ENCODE results near the gene ABCA12. TPM values are rescaled to one million over a fixed set of nuclear protein-coding genes. Genes with fewer than 3 reads are reported as not detected.

ABCA12 gene
- total and polyA plus RNA-seq, 2 of the 13 experiments (the other 11 are each of a cell fraction or from before 2014, with no cell fraction given) = 0.02 to 0.07 TPM

DNA sequence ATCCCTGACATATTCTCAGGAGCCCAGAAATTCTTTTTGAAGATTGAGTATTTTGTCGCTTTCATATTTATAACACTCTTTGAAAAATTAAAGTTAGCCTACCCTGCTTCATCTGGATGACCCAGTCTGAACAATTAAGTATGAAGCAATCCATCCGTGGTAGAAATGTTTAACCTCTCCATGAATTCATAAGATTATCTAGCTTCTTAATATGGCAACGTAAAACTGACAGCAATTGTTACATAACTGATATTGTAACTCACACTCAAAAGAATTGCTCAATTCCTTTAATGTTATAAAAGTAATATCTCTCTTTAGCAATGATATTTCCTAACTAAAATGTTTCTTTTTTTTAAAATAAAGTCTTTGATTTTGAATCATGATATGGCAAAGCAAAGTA is 7.2 kb upstream of the ABCA12 start:
- no peaks in the 10 kb centered on the region; a peak in 1 of 5 replicates for H3K27me3 ChIP-seq (ENCODE audit: control insufficient read depth in 1 of 2, insufficient read depth in 2 of 2, low read length in 2 of 2)
- H4K20me1 ChIP-seq (ENCODE audit: insufficient read depth, low read length) = no peaks in the 10 kb centered on the region
- in situ Hi-C loops (cut with HindIII; ENCODE audit: extremely low pct_ligation_motif_present, low pct_unique_long_range_greater_than_20kb) = no loop called here
- intact Hi-C loops (cut with micrococcal nuclease; ENCODE audit: unreplicated experiment) = no loop called here
- TF ChIP-seq, protein P1, sequence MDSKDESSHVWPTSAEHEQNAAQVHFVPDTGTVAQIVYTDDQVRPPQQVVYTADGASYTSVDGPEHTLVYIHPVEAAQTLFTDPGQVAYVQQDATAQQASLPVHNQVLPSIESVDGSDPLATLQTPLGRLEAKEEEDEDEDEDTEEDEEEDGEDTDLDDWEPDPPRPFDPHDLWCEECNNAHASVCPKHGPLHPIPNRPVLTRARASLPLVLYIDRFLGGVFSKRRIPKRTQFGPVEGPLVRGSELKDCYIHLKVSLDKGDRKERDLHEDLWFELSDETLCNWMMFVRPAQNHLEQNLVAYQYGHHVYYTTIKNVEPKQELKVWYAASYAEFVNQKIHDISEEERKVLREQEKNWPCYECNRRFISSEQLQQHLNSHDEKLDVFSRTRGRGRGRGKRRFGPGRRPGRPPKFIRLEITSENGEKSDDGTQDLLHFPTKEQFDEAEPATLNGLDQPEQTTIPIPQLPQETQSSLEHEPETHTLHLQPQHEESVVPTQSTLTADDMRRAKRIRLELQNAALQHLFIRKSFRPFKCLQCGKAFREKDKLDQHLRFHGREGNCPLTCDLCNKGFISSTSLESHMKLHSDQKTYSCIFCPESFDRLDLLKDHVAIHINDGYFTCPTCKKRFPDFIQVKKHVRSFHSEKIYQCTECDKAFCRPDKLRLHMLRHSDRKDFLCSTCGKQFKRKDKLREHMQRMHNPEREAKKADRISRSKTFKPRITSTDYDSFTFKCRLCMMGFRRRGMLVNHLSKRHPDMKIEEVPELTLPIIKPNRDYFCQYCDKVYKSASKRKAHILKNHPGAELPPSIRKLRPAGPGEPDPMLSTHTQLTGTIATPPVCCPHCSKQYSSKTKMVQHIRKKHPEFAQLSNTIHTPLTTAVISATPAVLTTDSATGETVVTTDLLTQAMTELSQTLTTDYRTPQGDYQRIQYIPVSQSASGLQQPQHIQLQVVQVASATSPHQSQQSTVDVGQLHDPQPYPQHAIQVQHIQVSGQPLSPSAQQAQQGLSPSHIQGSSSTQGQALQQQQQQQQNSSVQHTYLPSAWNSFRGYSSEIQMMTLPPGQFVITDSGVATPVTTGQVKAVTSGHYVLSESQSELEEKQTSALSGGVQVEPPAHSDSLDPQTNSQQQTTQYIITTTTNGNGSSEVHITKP (CRISPR knock-in tag; IDR thresholded peaks at IDR 0.05; ENCODE audit: low read depth) = no peak
- TF ChIP-seq ZNF878 (CRISPR knock-in tag; IDR thresholded peaks at IDR 0.05) = no peak
- TF ChIP-seq POGZ (CRISPR knock-in tag; IDR thresholded peaks at IDR 0.05) = no peak
- no peak for DNase-seq (ENCODE audit: low spot score)
- no peak for ATAC-seq
- H3K27ac ChIP-seq (ENCODE audit: extremely low read length, insufficient read depth, low read length) = no peak overlapping the region
- no peaks in the 10 kb centered on the region for H3K9me3 ChIP-seq (ENCODE audit: low read length)
- no peak overlapping the region for H2AFZ ChIP-seq (ENCODE audit: low read length)
- no peak for FAIRE-seq
- no peaks in the 10 kb centered on the region for H3K36me3 ChIP-seq (replicated peaks in 1 of 2; ENCODE audit: control insufficient read depth in 1 of 2, insufficient read depth in 2 of 2, low read length in 2 of 2)
- H3K4me1 ChIP-seq (ENCODE audit: insufficient read depth, low read length) = no peaks in the 10 kb centered on the region
- CTCF ChIA-PET (ENCODE audit: low intra/inter-chr PET ratio, low total read pairs) = no interaction called here
- H3K4me3 ChIP-seq (replicated peaks in 1 of 3; ENCODE audit: insufficient read depth in 1 of 3, low read depth in 2 of 3, low read length in 3 of 3) = no peak overlapping the region
- BruUV-seq (replicated peaks) = no TSS peak
- 9% methylated on average over 3 of the region's 3 CpGs for WGBS (ENCODE audit: low lambda C conversion rate)
- no peak overlapping the region for H3K9ac ChIP-seq (ENCODE audit: insufficient read depth, low read depth, low read length)
- POLR2A ChIA-PET = no interaction called here
- no peak overlapping the region for H3K4me2 ChIP-seq (ENCODE audit: low read depth, low read length)
- H3K79me2 ChIP-seq (ENCODE audit: insufficient read depth, low read length) = no peaks in the 10 kb centered on the region

DNA sequence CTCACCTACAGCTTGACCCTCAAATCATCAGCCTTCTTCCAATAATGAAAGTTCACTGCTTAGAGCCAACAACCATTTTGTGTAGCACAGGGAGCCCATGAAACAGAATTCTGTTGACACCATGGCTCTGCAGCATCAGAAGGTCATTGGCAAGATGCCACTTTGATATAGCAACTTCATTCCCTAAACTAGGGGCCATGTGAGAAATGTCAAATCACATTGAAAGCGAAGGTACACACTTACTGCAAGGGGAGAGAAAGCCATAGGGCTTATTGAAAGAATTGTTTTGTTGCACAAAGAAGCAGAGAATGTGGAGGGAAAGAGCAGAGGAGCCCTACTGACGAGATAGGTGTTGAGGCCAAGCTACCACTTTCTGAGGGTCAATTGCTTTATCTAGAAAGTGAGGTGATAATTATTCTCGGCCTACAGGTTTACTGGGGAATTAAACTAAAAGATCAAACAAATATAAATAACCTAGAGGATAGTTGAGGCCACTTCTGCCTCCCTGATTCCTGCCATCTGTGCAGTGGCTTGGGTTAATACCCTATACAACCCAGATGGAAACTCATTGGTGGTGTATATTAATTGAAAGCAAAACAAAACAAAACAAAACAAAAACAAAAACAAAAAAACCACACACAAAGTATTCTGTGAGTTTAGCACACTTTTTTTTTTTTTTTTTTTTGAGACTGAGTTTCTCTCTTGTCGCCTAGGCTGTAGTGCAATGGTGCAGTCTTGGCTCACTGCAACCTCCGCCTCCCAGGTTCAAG is 5.9 kb upstream of the ABCA12 start:
- in situ Hi-C loops (cut with HindIII; ENCODE audit: extremely low pct_ligation_motif_present, low pct_unique_long_range_greater_than_20kb) (no loop called here), intact Hi-C loops (cut with micrococcal nuclease; ENCODE audit: unreplicated experiment) (no loop called here)
- Histone ChIP-seq H2AFZ (ENCODE audit: low read length) (no peak overlapping the region), H3K4me2 (ENCODE audit: low read depth, low read length) (no peak overlapping the region), H3K4me1 (ENCODE audit: insufficient read depth, low read length) (no peaks in the 10 kb centered on the region), H3K27me3 (ENCODE audit: control insufficient read depth in 1 of 2, insufficient read depth in 2 of 2, low read length in 2 of 2) (peaks cover 0 to 6% of the 10 kb centered on the region in 2 experiments; a peak in 1 of 5 replicates), H3K4me3 (replicated peaks in 1 of 3; ENCODE audit: insufficient read depth in 1 of 3, low read depth in 2 of 3, low read length in 3 of 3) (no peak overlapping the region), H3K79me2 (ENCODE audit: insufficient read depth, low read length) (no peaks in the 10 kb centered on the region), H3K9ac (ENCODE audit: insufficient read depth, low read depth, low read length) (no peak overlapping the region), H3K9me3 (ENCODE audit: low read length) (no peaks in the 10 kb centered on the region), H3K36me3 (replicated peaks in 1 of 2; ENCODE audit: control insufficient read depth in 1 of 2, insufficient read depth in 2 of 2, low read length in 2 of 2) (no peaks in the 10 kb centered on the region), H3K27ac (ENCODE audit: extremely low read length, insufficient read depth, low read length) (no peak overlapping the region), H4K20me1 (ENCODE audit: insufficient read depth, low read length) (no peaks in the 10 kb centered on the region)
- ATAC-seq = no peak
- CTCF ChIA-PET (ENCODE audit: low intra/inter-chr PET ratio, low total read pairs) = no interaction called here
- TF ChIP-seq SMAD1 (CRISPR knock-in tag; IDR thresholded peaks at IDR 0.05; ENCODE audit: borderline replicate concordance, low read depth) (no peak), TCF12 (IDR thresholded peaks at IDR 0.05) (no peak), TCF12 (CRISPR knock-in tag; IDR thresholded peaks at IDR 0.05) (no peak)
- POLR2A ChIA-PET = no interaction called here
- 25% methylated on average over 5 of the region's 5 CpGs for WGBS (ENCODE audit: low lambda C conversion rate)
- DNase-seq (ENCODE audit: low spot score) = no peak
- BruUV-seq (replicated peaks) = no TSS peak
- no peak for FAIRE-seq

All from HepG2 (cell line).